Activated T-helper 9 cell treated with anti-CD3 and anti-CD28 coated beads, Interleukin-2, amount 50 U/mL, for 16 hours (primary cell): ENCODE results near the gene GNAI1.
"Not testable (repeated sequence)": the region's sequence is repeated elsewhere in the genome, so short reads cannot be mapped to it uniquely, and the experiment has no call there.

Source experiments
- DNase-seq: peaks from one replicate; pipeline ENCODE4 v3.0.0-alpha.2; 2020; ENCODE audit warnings: low read depth

Gene GNAI1

DNA sequence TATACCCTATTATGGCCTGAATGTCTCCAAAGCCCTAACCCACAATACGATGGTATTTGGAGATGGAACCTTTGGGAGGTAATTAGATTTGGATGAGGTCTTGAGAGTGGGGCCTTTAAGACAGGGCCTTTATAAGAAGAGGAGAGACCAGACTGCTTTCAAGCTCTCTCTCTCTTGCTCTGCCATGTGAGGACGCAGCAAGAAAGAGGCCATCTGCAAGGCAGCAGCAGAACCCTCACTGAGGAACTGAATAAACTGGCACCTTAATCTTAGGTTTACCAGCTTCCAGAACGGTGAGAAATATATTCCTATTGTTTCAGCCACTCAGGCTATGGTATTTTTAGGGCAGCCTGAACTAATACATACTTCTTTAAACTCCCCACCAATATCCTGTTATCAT is 2.0 kb upstream of the GNAI1 start:
- no peak for DNase-seq

DNA sequence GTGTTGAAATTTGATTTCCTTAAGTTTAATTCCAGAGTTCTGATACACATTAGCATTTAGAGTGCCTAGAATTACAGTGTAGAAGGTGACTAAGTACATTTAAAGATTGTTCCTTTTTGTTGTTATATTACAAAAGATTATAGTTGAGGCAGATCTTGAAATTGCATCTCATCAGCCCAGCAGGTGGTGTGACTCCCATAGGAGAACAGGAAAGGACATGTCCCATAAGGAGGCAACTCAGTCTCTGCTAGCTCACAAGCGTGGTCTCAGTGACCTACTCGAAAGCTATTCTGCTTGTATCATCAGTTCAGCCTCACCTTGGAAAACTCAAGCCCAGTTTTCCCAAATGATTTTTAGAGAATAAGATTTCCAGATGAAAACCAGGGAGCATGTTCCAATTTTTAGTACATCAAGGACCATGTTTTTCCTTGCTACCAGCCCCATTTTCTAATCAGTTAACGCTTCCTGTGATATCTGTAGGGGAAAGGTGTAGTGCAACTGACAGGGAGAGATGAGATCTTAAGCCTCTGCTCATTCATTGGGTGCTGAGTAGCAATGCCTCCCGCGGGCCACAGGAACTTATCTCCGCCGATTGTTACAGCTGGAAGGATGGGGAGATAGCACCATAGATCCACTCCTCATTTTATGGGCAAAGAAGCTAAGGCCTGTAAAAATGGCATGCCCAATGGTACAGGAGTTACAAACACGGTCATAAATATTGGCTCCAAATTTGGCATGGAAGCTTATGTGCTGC is 1.1 kb upstream of the GNAI1 start:
- DNase-seq = no peak

DNA sequence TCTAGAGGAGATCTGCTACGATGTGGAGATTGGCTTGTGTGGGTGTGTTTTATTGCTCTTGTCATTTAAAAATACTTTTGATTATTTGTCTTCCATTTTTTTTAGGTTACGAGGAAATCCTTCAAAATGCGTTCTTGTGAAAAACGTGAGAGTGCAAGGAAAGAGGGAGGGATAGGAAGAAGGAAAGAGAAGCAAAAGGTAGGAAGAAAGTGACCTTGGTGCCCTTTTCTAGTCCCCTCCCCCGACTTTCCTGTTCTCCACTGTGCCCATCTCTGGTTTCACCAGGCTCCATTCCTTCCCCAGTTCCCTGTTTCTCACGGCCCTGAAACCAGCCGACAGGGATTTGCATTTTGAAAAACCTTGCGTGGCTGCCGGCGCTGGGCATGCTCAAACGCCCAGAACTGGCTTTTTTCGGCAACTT is 506 bp upstream of the GNAI1 start:
- DNase-seq = no peak

DNA sequence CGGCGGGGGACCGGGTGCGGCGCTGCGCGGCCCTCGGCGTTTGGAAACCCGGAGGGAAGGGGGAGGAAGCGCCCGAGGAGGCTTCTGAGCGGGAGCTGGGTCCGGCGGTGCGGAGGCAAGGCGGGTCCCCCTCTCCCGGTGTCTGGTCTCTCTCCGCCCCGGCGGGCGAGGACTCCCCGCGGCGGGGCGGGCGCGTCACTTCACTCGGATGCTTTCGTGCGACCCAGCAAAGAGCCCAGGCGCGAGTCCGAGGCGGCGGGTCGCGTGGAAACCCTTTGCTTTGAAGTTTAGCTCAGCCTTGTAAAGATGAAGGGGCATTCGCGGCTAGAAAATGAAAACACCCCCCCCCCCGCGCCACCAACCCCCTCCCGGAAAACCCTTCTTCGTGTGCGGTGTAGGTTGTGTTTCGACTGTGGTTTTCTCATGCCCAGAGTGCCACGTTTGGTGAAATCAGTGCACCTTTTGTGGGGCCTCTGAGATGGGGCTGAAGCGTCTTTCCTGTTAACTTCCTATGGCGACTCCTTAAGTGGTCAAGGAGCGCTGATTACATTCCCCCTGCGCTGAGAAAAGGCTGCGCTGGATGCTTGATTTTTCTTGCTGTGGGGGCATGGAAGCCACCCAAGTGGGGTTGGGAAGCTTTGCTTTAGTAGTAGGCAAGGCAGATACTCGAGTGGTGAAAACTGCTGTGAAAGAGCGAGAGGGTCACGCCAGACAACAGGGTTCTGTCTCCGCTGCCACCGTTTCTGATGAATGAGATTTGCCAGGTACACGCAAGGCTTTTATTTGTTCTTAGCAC is 876 bp downstream of the GNAI1 start:
- DNase-seq = no peak

DNA sequence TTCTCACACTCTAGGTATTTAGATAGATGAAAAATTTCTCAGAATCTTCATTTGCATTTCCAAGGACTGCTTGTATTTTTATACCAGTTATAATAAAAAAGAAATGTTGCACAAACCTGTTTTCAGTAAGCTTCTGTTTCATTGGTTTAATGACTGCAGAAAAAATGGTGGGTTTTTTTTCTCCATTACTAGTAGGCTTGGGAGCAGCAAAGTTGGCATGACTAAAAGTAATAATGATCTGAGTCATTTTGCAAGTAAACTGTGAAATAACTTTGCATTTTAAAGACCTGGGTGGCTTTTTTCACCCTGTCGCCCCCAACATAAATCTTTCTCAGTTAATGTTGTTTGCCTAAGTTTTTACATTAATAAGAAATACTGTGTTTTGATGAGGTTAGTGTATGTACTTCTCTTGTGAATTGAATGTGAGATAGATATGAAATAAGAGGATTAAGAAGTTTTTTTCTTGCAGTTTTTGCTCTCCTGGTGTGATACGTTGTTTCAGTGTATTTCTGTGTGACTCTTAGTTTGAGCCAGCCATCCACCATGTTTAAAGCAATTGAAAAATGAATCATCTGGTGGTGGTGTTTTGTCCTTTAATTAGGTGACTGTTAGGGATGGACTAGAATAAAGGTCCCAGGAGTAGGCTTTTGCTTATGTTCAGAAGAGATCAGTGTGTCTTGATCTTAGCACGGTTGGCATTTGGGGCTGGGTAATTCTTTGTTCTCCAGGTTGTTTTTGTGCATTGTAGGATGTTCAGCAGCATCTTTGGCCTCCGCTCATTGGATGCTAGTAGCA is 1.8 kb downstream of the GNAI1 start:
- no peak for DNase-seq

DNA sequence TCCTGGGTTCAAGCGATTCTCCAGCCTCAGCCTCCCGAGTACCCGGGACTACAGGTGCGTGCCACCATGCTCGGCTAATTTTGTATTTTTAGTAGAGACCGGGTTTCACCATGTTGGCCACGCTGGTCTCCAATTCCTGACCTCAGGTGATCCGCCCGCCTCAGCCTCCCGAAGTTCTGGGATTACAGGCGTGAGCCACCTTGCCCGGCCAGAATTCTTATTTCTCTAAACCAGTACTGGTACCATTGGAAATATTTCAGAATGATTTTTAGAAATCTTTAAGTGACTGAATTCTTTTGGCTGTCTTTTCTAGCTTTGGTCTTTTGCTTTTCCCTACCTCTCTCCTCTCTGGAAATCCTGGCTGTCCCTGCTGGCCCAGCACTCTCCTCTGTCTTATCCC is 2.8 kb downstream of the GNAI1 start:
- DNase-seq = no peak

DNA sequence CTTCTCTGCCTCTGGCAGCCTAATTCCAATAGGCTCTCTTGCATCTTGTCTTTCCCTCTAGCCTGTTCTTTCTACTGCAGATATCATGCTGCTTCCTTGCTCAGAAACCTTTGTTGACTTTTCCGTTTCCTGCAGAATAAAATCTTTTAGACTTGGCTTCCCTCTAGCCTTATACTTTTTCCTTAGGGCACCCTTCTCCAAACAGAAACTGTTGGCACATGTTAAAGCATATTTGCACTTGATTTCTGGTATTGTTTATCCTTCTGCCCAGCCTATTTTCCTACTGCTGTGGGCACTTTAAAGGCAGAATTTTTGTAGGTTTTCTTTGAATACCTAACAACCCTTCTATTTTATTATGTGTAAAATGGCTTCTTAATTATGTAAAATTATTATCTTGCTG is 4.6 kb downstream of the GNAI1 start:
- no peak for DNase-seq

DNA sequence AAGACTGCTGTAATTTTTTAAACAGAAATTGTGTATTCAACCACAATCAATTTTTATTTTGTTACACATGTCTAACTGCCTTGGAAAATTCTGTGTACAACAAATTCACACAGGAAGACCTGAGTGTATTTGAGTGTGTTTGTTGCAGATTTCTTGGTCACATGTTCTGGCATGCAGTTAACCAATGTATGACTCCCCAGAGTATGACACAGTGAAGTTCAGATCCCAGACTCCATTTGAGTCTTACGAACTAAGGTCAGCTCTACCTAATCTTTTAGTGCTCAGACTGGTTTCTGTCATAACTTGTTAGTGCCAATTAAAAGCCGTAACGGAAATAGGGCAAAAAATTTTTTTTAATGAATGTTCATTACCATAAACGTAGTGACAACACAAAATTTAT is 5.8 kb downstream of the GNAI1 start:
- DNase-seq = no peak

DNA sequence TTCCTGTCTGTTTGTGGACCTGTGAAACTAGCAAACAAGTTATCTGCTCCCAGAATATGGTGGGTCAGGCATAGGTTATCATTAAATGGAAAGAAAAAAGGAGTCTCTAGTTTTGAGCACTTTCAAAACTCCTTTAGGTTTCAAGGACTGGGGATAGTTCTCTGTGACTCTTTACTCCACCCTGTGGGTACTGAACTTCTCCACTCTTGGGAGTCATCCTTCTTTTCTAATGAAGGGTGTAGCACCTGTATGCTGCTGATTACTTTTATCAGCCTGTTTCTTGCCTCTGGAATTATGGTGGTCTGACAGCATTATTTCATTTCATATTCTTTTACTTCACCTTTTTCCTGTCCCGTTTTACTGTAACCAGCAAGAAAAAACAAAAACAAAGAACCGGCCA is 6.7 kb downstream of the GNAI1 start:
- no peak for DNase-seq

DNA sequence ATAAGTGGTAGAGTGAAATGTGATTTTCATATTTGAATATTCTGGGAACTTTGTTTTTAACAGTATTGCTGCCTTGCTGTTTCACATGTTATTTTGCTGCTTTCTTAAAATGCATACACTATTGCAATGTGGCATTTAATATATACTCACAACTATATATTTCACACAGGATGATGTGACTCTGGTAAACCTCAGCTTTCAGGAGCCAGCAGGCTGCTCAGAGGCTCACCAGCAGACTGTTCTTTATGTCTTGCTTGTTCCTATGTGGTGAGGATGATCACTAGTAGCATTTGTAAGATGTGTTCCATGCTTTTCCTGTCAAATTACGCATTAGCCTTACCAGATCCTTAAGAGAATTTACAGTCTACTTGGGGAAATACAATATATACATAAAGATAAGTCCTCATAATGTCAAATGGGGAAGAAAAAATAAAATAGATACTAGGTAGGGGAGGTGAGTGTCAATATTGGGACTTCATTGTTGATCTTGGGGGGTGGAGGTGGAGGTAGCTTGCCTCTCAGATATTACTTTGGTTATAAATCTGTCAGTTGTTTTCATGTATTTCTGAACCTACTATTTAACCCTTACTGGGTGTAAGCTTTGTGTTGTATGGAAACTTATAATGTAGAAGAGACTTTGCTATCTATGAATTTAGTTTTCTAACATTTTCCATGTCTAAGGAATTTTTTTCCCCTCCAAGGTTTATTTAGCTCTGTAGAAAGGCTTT is 8.4 kb downstream of the GNAI1 start:
- DNase-seq = no peak

DNA sequence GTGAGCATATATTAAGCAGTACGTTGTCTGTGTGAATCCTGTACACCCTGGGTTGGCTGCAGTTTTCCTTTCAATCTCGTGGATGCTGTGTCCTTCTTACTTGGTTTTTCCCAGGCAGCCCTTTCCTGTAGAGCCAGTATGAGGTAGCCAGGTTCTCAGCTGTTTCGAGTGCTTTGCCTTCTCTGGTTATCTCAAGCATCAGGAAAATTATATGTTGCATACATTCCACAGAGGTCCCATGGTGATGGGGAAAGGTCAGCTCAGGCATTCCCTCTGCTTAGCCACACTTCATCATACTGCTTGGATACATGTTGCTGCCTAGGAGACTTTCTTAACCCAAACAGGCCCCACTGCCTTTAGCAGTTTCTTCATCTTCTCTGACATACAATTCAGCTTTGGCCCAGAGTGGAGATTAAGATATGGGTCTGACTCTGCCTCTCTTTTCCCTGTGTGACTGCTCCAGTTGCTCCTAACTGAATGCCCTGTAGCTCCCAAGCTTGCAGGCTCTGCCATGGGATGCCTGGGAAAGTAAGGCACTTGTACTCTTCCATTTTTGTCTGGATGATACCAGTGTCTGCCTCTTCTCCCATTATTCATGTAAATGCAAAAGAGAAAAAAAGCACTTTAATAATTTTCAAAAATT is 11.3 kb downstream of the GNAI1 start:
- no peak for DNase-seq

DNA sequence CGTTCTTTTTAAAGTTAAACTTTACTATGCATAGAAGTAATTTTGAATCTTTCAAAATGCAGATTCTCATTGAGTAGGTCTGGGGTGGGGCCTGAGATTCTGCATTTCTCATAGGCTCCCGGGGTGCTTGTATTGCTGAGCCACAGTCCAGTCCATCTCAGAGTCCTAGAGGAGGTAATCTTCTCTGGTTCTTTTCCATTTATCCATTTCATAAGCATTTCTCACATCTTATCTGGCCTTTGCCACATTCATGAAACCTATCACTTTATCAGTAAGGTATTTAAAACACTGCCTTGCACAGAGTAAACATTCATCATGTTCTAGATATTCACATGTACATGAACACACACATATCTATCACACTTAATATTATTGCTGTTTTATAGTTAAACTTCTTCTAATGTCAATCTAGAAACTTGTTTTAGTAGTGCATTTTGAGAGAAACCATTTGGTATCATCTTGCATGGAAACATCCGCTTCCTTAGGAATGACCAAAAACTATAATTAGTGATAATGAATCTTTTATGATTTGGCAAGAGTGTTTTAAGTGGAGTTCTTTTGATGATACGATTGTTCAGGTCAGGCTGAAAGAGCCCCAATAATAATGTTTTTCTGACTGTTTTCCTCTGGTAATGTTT is 12.0 kb downstream of the GNAI1 start:
- no peak for DNase-seq

DNA sequence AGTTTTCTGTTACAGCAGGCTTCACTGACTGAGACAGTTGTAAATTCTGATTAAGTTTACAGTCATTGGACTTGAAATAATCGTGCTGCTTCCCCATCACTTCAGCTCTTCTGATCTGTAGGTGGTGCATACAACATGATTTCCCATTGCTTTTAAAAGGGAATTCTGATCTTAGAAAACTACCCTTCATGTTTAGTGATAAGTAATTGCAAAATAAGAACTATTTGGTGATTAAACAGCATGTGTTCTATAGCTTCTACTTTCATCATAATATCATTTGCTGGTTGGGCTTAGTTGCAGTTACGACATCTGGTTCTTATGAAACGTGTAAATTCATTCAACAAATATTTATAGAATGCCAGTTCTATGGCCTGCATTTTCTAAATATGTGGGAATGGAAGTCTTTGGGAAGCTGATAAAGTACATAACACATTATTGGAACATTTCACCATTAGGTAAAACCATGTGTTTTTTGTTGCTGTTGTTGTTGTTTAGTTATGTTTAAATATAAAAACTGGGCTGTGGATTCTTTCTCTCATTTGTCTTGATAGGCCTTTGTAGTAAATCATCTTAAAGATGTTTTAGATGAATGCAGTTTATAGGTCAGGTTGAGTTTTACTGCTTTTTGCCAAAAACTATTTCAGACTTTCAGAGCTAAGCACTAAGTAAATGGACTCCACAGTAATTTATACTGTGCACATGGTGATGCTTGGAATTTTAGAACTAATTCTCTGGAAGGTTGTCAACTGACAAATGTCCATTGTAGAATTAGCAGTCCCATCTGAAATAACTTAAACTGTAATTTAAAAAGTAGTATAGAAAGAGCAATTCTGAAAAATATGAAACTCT is 13.1 kb downstream of the GNAI1 start:
- DNase-seq = no peak

DNA sequence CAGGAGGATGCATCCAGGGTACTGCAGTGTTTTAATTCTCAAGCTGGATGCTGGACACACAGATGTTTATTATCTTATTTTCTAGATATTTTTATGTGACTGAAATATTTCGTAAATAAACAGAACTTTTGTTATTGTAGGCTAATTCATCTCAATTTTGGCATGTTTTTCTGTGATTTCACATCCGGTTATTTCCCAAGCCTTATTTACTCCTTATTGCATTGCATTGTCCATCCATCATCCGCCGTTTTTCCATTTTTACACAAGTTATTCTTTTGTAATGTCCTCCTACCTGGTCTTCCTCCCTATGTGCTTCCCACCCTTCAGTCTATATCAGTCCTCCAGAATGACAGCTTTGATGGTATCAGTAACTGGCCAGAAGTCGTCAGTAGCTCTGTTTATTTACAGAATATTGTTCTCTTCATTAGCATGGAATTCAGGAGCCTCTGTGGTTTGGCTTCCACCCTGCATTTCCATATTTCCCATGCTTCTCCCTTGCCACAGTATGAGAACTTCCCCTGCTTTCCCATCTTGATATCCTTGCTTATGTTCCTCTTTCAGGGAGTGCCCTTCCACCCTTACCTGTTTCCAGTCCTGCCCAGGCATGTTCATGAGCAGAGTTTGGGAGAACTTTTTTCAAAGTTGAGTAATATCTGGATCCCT is 16.1 kb downstream of the GNAI1 start:
- DNase-seq = no peak

DNA sequence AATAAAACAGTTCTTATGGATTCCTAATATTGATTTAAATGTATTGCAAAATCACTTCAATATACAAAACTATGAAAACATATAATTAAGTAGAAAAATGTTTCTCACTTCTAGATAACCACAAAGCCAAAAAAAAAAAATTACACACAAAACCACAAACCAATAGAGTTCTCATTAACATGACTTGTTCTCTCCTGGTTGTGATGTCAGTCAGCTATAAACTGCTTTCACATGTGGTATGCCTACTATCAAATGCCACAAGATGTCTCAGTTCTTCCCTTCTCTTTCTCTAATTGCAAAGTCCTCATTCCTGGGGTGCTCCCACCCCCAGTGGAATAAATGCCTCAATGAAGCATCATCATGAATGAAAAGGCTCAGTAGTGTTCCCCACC is 16.6 kb downstream of the GNAI1 start:
- no peak for DNase-seq

DNA sequence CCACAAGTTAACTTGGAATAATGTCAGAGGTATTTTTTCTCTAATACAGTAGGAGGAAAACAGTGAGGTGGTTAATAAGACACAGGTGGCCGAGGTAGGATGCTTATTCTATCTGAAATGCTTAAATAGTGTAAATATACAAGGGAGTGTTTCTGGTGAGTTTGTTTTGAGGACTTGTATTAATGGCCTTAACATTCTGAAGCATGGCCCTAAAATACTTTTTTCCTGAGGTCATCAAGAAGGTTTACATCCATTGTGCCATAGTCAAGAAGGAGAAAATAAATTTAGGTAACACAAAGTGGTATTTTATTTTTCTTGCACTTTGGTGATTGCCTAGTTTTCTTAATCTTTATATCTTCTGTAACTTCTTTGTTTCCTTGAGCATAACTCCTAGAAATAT is 18.8 kb downstream of the GNAI1 start:
- no peak for DNase-seq

DNA sequence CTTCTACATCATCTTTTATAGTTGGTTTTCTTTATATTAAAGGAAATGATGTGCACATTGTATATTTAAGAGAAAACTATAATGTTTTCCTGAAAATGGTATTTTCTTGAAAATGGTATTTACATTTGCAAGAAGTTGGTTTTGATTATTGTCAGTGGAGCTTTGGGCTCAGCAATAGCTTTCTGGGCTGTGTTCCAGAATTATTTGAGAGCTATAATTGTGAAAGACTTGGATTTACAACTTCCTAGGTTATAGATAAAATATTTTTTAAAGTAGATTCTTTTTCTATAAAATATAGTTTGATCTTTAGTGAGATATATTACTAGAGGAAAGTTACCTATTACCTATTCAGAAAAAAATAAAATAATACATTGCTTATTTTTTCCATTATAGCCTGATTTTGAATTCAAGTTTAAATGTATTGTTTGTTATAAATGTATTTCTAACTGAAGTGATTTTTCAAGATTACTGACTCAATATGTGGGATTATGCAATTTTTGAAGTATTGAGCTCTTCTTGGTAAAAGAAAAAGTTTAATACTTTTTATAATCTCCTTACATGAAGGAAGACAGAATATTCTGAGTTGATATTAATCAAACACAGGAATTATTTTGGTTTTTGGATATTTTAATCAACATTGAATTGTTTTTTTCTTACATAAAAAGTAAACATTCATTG is 20.2 kb downstream of the GNAI1 start:
- DNase-seq = no peak

DNA sequence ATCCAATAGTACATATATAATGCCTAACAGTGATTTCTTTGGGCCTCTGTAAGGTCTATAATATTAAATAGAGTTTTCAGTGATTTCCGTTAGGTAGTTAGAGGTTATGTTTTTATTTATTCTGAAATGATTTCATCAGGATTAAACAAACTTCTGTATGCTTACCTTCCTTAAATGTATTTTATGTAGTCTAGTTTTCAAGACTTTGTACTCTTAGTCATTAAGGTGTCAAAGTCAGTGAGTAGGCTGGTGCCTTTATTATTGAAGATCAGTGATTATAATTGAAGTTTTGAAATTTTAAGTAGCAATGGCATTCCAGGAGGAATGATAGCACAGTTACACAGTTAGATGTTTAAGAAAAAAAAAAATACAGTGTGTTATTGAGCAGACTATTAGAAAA is 20.7 kb downstream of the GNAI1 start:
- no peak for DNase-seq

DNA sequence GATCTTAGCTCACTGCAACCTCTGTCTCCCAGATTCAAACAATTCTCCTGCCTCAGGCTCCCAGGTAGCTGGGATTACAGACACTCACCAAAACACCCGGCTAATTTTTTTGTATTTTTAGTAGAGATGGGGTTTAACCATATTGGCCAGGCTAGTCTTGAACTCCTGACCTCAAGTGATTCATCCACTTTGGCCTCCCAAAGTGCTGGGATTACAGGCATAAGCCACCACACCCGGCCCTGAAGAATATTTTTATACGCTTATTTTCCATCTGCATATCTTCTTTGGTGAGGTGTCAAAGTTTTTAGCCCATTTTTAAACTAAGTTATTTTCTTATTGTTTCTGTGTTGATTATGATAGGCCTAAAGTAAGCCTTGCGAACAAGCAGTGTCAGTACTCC is 23.1 kb downstream of the GNAI1 start:
- not testable (repeated sequence) for DNase-seq
